CD4-positive, alpha-beta T cell treated with Interleukin-2 at 100 ng/mL for 4 hours (primary cell): ENCODE results near the gene CDIPT.

Source experiments
- DNase-seq: peaks from one replicate; pipeline ENCODE4 v3.0.0-alpha.2; 2020; ENCODE audit warnings: low spot score

CDIPT gene

DNA sequence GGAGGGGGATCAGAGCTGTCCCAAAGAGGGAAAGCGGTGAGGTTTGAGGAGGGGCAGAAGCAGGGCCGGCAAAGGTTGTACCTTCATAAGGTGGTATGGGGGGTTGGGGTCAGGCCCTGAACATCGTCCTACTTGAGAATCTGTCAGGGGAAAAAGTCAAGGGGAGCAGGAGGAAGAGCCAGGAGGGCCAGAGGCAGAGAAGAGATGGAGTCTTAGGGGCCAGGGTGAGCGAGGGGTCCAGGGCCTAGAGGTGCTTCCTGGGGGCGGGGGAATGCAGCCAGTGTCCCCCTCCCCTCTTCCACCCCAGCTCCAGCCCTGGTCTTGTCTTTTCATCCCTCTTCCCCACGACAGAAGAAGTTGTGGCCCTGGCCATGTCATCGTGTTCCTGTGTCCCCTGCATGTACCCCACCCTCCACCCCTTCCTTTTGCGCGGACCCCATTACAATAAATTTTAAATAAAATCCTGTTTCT is 52.3 kb downstream of the CDIPT start:
- no peak for DNase-seq

DNA sequence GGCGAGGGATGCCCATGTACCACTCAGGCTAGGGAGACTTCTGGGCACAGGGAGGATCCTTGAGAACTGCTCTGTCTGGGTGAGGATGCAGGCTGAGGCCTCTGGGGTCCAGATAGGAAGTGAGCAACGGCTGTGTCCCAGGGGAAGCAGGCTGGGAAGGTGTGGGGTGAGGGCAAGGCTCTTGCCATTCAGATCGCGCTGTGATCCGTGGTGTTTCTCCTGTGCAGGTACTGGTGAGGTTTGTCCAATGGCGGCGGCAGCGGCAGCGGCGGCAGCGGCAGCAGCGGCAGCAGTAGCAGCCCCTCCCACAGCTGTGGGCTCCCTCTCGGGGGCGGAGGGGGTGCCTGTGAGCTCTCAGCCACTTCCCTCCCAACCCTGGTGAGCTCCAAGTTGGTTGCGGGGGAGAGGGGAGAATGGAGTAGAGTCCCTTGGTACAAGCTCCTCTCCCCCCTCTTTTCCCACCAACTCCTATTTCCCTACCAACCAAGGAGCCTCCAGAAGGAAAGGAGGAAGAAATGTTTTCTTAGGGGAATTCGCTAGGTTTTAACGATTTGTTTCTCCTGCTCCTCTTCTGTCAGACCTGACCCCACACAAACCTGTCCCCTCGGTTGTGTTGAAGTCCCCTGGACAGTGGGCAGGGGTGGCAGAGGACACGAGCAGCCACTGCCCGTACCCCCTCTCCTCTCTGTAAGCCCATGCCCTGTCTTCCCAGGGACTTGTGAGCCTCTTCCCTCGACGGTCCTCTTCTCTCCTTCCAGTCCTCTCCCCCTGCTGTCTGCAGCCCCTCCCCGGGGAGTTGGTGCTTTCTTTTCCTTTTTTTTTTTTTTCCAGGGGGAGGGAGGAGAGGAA is 53.0 kb downstream of the CDIPT start:
- DNase-seq: peak; percentile 47

DNA sequence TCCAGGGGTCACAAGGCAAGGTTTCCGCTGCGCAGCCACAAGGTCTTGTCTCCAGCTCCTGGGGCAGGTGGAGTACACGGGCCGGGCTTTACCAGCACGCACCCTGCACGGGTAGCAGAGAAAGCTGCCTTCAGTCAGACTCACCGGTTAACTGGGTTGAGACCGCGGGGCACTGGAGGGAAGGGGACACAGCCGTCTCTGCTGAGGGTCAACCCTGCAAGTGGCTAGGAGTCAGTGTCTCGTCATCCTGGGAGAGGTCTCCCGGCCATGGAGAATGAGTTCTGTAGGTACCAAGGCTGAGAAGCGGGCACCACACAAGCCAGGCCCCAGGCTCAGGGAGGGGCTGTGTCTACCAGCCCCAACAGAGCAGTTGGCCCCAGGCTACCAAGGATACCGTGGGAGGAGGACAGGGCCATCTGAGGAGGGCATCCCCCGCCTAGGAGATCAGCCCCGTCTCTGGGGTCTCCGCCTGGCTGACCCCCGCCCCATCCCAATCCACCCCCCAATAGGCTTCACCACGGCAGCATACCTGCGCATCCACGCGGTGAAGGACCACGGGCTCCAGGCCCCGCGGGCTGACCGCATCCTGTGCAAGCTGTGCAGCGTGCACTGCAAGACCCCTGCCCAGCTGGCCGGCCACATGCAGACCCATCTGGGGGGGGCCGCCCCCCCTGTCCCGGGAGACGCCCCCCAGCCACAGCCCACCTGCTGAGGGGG is 53.8 kb downstream of the CDIPT start:
- DNase-seq: no peak
